Measurements from ENCODE around the gene CCDC150.

The CCDC150 gene

DNA sequence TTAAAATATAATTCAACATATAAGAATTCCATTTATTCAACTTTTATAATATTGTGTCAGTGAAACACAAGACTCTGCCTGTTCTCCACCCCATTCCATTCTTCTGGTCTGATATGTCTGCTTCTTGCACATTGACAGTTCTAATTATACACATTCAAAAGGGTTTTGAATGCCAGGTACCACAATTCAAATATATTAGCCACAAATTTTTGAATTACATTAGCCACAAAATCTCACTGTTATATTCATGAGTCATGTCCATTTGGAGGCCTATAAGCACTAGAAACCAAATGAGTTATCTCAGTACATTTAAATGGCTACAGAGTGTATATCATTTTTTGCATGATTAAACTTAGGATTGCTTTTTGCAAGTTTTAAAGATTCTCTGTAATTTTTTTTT is 72.1 kb downstream of the CCDC150 start:
- ChIA-PET CTCF (interaction anchor here (0.8 to 2.0 kb wide), 2 partner anchors 8 to 10 kb away, joined by 3 to 5 read pairs; no protein-coding TSS in a partner anchor), POLR2A (no interaction called here)
- no peak for DNase-seq (ENCODE audit: extremely low spot score)
- TF ChIP-seq, protein P1, sequence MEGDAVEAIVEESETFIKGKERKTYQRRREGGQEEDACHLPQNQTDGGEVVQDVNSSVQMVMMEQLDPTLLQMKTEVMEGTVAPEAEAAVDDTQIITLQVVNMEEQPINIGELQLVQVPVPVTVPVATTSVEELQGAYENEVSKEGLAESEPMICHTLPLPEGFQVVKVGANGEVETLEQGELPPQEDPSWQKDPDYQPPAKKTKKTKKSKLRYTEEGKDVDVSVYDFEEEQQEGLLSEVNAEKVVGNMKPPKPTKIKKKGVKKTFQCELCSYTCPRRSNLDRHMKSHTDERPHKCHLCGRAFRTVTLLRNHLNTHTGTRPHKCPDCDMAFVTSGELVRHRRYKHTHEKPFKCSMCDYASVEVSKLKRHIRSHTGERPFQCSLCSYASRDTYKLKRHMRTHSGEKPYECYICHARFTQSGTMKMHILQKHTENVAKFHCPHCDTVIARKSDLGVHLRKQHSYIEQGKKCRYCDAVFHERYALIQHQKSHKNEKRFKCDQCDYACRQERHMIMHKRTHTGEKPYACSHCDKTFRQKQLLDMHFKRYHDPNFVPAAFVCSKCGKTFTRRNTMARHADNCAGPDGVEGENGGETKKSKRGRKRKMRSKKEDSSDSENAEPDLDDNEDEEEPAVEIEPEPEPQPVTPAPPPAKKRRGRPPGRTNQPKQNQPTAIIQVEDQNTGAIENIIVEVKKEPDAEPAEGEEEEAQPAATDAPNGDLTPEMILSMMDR (IDR thresholded peaks at IDR 0.05; ENCODE audit: control extremely low read depth, extremely low read depth, low read depth, missing control alignments): no peak

DNA sequence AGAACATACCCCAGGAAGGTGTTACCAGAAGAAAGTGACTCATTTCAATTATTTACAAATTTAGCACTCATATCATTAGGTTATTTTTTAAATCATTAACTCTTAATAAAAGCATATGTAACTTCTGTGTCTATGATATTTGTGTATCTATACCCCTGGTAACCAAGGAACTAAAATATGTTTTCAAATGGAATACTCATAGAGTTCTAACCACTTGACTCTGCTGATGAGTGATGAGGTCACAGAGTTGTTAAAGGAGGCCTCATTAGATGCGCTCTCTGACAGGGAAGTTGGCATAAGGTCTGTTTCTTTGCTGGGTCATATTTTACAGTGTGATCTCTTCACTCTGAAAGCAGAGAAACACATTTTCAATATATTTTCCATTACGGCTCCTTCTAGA is 73.4 kb downstream of the CCDC150 start:
- TF ChIP-seq, protein P1 (IDR thresholded peaks at IDR 0.05; ENCODE audit: control extremely low read depth, extremely low read depth, low read depth, missing control alignments): no peak
- ChIA-PET POLR2A (no interaction called here), CTCF (no interaction called here)
- DNase-seq (ENCODE audit: extremely low spot score): no peak

DNA sequence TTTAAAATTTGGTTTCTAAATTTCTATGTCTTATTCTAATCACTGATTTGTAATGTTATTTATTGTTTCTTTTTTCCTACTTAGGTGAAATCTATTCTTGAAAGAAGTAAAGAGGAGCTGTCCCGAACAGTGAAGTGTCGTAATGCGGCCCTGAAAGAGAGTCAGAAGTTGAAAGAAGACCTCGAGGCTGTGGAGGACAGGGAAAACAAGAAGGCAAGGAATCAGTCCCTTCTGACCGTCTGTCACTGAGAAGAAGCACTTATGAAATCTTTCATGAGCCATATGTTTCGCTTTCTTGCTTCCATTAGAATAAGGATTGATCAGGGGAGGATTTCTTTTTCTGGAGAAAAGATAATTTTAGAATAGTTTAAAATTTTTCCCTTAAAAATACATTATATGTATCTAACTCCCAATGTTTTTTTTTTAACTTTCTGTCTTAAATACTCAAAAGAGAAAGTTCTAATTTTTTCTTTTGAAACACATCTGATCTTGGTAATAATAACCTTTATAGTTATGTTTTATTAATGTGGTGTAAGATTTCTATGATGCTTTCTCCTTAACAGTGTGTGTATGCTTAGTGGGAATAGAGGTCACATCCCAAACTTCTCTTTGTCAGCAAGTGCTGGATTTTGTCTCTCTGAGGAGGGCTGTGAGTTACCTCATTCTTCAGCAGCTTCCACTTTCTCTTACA is 79.0 kb downstream of the CCDC150 start:
- ChIA-PET POLR2A (no interaction called here), CTCF (interaction anchor here (1.9 to 2.6 kb wide), 2 partner anchors 8 to 32 kb away, joined by 5 to 10 read pairs; no protein-coding TSS in a partner anchor)
- DNase-seq (ENCODE audit: extremely low spot score): no peak
- TF ChIP-seq, protein P1 (IDR thresholded peaks at IDR 0.05; ENCODE audit: control extremely low read depth, extremely low read depth, low read depth, missing control alignments): no peak

DNA sequence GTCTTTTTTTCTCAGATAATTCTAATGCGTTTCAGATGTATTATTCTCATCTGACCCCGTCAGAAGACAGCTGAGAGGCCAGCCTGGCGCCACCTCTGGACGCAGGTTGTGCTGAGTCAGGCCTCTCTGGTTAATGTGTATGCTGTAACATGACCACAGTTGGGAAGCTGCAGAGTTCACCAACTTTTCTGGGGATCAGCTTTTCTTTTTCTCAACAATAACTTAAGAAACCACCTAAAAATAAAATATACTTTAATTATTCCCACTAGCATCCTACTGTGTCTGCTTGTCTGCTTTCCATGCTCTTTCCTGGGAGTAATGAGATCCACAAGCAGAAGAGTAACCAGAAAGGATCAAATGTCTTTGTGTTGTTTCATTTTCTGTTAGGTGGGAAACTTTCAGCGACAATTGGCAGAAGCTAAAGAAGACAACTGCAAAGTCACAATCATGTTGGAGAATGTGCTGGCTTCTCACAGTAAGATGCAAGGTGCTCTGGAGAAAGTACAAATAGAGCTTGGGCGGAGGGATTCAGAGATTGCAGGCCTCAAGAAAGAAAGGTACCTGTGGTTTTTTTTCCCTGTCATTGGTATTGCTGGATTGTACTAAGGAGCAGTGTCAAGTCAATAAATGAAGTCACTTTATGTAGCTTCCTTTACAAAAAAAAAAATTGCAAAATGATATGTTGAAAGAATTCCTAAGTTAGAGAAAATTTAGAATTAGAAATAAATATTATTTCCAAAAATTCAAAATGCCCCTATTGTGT is 79.8 kb downstream of the CCDC150 start:
- ChIA-PET POLR2A (no interaction called here), CTCF (interaction anchor here (0.7 to 2.6 kb wide), 5 partner anchors 9 to 32 kb away, joined by 3 to 10 read pairs (median 3); no protein-coding TSS in a partner anchor)
- TF ChIP-seq, protein P1 (IDR thresholded peaks at IDR 0.05; ENCODE audit: control extremely low read depth, extremely low read depth, low read depth, missing control alignments): no peak
- peak; percentile 15 for DNase-seq (ENCODE audit: extremely low spot score)

DNA sequence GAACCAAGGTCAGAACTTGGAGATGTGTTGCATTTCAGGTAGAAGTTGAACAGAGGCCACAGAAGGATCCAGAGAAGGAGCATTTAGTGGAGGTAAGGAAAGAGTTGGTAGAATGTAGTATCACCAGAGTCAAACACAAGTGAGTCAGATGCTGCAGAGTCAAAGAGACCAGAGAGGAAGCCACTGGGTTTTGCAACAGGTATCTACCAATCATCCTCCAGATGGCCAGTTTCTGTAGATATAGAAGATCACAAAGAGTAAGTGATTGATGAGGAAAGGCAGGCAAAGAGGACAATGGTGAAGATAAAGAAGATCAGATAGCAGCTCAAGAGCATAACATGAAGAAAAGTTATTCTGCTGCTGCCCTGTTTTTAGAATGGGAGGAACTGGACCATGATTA is 84.1 kb downstream of the CCDC150 start:
- TF ChIP-seq, protein P1 (IDR thresholded peaks at IDR 0.05; ENCODE audit: control extremely low read depth, extremely low read depth, low read depth, missing control alignments): no peak
- DNase-seq (ENCODE audit: extremely low spot score): no peak
- ChIA-PET CTCF (interaction anchor here (1.5 kb wide), 1 partner anchor 27 kb away, joined by 6 read pairs; no protein-coding TSS in a partner anchor), POLR2A (no interaction called here)

DNA sequence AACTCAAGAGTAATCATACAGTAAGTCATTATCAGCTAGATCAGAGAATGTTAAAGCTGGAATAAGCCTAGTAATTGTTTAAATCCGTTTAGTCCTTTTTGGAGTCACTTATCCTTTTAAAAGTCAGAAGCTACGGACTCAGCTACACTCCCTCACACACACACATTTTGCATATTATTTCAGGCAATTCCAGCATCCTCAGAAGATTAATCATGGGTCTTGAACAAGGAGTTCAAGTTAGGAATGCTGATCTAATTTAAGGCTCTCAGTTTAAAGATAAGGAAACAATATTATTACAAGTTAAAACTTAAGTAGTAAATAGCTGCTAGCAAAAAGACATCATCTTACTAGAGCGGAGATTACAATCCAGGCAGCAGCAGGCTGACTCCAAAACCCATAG is 85.7 kb downstream of the CCDC150 start:
- DNase-seq (ENCODE audit: extremely low spot score): no peak
- TF ChIP-seq, protein P1 (IDR thresholded peaks at IDR 0.05; ENCODE audit: control extremely low read depth, extremely low read depth, low read depth, missing control alignments): no peak
- ChIA-PET POLR2A (no interaction called here), CTCF (interaction anchor here (0.9 to 1.3 kb wide), 3 partner anchors 14 to 41 kb away, joined by 3 to 6 read pairs (median 3); no protein-coding TSS in a partner anchor)
